ENCODE data around the gene VPS35L.

The VPS35L gene

DNA sequence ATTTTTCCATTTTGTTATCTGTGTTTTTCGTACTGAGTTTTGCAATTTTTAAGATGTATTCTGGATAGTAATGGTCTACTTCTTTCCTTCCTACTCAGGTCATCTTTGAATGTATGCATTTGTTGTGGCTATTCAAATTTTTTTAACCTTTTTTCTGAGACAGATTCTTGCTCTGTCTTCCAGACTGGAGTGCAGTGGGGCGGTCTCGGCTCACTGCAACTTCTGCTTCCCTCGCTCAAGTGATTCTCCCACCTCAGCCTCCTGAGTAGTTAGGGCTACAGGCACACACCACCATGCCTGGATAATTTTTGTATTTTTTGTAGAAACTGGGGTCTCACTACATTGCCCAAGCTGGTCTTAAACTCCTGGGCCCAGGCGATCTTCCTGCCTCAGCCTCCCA, 33.6 kb downstream of the VPS35L start:
- H3K4me3 ChIP-seq (replicated peaks in 1 of 2; ENCODE audit: low read depth in 2 of 2, low read length in 2 of 2) = no peak overlapping the region
- no peak for DNase-seq (ENCODE audit: low read depth in 2 of 2)
- TF ChIP-seq, protein P1, sequence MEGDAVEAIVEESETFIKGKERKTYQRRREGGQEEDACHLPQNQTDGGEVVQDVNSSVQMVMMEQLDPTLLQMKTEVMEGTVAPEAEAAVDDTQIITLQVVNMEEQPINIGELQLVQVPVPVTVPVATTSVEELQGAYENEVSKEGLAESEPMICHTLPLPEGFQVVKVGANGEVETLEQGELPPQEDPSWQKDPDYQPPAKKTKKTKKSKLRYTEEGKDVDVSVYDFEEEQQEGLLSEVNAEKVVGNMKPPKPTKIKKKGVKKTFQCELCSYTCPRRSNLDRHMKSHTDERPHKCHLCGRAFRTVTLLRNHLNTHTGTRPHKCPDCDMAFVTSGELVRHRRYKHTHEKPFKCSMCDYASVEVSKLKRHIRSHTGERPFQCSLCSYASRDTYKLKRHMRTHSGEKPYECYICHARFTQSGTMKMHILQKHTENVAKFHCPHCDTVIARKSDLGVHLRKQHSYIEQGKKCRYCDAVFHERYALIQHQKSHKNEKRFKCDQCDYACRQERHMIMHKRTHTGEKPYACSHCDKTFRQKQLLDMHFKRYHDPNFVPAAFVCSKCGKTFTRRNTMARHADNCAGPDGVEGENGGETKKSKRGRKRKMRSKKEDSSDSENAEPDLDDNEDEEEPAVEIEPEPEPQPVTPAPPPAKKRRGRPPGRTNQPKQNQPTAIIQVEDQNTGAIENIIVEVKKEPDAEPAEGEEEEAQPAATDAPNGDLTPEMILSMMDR (IDR thresholded peaks at IDR 0.05; ENCODE audit: low read depth, low read length) = no peak

DNA sequence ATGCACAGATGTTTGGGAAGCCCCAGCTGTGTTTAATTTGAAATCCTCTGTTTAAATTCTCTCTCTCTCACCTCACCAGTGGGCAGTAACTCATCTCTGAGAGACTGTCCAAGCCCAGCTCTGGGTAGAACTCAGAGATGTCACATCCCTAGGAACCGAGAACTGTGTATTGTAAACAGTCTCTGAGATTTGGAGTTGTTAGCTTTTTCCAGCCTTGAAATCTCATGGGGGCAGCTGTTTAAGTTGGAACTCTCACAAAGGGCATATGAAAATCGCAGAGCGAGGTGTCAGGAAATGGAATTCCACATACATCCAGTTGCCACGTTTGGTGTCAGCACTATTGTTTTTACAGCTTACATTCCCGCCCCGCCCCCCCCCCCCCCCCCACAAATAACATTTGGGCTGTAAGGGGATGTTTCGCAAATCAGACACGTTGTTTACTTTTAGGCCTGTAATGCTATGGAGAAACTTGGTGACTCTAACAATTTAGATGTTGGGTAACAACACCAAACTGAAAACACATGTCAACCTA, 34.3 kb downstream of the VPS35L start:
- TF ChIP-seq, protein P1 (IDR thresholded peaks at IDR 0.05; ENCODE audit: low read depth, low read length) = no peak
- no peak overlapping the region for H3K4me3 ChIP-seq (replicated peaks in 1 of 2; ENCODE audit: low read depth in 2 of 2, low read length in 2 of 2)
- peak; percentile 78 to 94 for DNase-seq (ENCODE audit: low read depth in 2 of 2)

DNA sequence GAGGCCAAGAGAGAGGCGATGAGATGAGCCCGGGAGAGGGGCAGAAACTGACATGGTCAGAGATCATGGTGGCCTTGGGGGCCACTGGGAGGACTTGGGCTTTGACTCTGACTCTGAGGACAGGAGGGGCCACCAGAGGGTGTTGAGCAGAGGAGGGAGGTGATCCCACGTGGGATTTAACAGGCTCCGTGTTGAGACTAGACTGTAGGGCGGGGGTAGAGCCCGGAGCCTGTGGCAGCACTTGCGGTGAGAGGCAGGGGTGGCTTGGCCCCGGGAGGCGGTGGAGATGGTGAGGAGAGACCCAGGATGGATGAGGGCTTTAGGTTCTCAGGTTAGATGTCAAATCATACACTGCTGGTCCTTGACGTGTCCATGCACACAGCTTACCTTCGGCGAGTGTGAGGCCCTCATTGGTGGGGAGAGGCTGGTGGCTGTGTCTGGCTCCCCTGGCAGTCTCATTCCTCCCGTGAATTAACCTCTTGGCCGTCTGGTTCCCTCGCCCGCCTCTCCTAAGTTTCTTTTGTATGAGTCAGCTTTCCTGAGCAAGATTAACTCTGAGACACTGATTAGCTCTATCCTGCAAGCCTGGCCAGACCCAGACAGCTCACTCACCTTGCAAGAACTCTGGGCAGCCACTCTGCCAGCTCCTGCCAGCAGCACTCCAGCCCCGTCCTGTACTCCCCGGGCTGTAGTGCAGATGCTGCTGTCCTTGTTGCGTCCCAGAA, 39.7 kb downstream of the VPS35L start:
- TF ChIP-seq, protein P1 (IDR thresholded peaks at IDR 0.05; ENCODE audit: low read depth, low read length) = no peak
- DNase-seq (ENCODE audit: low read depth in 2 of 2) = peak; percentile 77 to 89

DNA sequence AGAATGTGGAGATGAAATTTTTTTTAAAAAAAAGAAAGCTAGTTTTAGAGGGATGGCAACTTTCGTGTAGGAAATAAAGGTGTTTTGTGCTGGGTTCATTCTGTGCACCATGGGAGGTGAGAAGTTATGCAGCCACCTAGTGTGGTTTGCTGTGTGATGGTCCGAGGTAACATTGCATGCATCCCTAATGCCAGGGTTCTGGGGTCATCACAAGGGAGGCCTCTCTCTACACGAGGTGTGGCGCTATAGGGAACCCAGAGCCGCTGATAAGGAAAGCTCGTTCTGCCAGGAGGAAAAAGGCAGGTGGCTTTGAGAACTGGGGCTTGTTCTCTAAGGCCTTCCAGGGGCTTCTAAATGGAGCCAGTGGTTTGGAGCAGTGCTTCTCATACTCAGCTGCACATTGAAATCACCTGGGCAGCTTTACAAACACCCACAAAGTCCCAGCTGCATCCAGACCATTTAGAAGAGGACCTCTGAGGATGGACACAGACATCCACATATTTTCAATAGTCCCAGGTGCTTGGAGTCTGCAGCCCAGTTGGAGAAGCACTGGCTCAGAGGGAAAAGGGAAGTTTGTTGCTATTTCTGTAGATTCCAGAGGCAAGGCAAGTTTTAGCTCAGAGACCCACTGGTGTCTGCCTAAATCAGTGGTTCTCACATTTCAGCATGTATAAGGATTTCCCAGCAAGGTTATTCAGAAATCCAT, 43.5 kb downstream of the VPS35L start:
- H3K4me3 ChIP-seq (replicated peaks in 1 of 2; ENCODE audit: low read depth in 2 of 2, low read length in 2 of 2) = no peak overlapping the region
- TF ChIP-seq, protein P1 (IDR thresholded peaks at IDR 0.05; ENCODE audit: low read depth, low read length) = no peak
- DNase-seq (ENCODE audit: low read depth in 2 of 2) = no peak

More for the DNA sequence above, 39.7 kb downstream of the VPS35L start:
- H3K4me3 ChIP-seq (replicated peaks in 1 of 2; ENCODE audit: low read depth in 2 of 2, low read length in 2 of 2) = no peak overlapping the region

DNA sequence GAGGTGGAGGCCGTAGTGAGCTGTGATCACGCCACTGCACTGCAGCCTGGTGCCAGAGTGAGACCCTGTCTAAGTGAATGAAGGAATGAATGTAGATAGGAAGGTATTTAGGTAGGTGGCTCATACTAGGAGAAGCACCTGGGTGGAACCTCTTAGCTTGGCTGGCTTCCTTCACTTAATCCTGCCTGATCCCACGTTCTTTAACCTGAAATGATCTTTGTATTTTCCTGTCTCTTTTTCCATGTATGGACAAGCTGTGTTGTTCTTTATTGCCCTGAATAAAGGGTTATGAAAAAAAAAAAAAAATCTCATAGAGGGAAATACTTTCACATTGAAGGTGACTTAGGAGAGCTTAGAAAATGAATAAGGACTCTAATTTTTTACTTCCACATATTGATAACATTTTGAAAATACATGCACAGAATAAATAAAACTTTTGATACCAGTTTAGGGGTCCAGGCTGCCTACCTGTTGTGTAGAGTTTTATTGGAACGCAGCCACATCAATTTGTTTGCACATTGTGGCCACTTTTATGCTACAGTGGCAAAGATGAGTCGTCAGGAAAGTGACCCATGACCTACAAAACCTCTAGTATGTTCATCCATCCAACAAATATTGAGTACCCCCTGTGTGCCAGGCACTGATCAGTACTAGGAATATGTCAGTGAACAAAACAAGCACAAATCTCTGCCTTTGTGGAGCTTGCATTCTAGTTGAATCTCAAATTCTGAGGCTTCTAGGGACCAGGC, 44.6 kb downstream of the VPS35L start:
- TF ChIP-seq, protein P1 (IDR thresholded peaks at IDR 0.05; ENCODE audit: low read depth, low read length) = no peak
- no peak overlapping the region for H3K4me3 ChIP-seq (replicated peaks in 1 of 2; ENCODE audit: low read depth in 2 of 2, low read length in 2 of 2)
- no peak for DNase-seq (ENCODE audit: low read depth in 2 of 2)

DNA sequence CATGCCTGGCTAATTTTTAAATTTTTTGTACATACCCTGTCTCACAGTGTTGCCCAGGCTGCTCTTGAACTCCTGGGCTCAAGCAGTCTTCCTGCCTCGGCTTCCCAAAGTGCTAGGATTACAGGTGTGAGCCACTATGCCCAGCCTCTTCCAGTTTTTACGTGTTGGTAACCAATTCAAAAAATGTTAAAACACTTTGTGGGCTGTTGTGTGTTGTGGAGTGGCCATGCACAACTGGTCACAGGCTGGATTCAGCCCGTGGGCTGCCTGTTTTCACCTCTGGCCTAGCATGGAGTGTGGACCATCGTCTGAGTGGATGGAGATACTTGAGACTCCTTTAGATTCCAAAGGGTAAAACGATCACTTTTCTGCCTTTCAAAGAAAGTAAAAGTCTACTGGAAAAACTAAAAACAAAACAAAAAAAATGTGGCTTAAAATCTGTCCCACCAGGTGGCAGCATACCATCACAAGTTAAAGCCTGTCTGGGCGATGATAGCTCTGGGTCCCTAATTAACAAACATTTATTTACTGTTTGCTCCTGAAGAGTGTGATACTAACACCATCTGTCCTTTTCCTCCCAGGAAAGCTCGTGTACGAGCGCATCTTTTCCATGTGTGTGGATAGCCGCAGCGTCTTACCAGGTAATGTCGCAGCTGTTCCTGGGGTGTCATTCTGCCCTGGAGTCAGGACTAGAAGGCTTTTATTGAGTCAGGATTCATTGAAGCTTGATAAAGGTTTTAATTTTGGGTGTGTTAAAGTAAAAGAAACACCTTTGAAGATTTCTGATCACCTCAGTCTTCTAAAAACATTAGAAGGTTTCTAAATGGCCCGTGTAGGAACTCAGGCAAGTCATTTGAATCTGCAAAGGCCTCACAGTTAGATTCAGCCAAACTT, 45.8 kb downstream of the VPS35L start:
- TF ChIP-seq, protein P1 (IDR thresholded peaks at IDR 0.05; ENCODE audit: low read depth, low read length) = peak; percentile 53
- peak; percentile 59 to 64 for DNase-seq (ENCODE audit: low read depth in 2 of 2)
- no peak overlapping the region for H3K4me3 ChIP-seq (replicated peaks in 1 of 2; ENCODE audit: low read depth in 2 of 2, low read length in 2 of 2)
